Prostate gland (tissue), 2 donors: ENCODE data around the gene DRD3. TPM values are rescaled to one million over a fixed set of nuclear protein-coding genes. Genes with fewer than 3 reads are reported as not detected.

ENCODE experiments used
- DNase-seq: peaks from one replicate; pipeline ENCODE4 v3.0.0-alpha.2; 2019; ENCODE audit warnings: low spot score
- H3K27ac ChIP-seq, 2 donors: fragments of 200-600 bp; sonication (generic); 2 replicates each; pipeline ENCODE4 v1.5.1; 2017 to 2019
- H3K27me3 ChIP-seq: fragments of 200-600 bp; sonication (generic); replicated peaks from 2 replicates; pipeline ENCODE4 v1.5.1; 2019; ENCODE audit not compliant: insufficient read depth
- H3K36me3 ChIP-seq, 2 donors: fragments of 200-600 bp; sonication (generic); 1 replicate in 1 of 2; 2 replicates in 1 of 2; pipeline versions ENCODE4 v1.5.1 to v1.8.1; 2017 to 2019
- H3K4me1 ChIP-seq: fragments of 200-600 bp; sonication (generic); replicated peaks from 2 replicates; pipeline ENCODE4 v1.5.1; 2019
- H3K4me3 ChIP-seq, 2 donors: fragments of 200-600 bp; sonication (generic); 2 replicates each; pipeline ENCODE4 v1.5.1; 2017 to 2019
- H3K9me3 ChIP-seq: fragments of 200-600 bp; sonication (generic); 2 replicates; pipeline ENCODE4 v1.5.1; 2017
- CTCF ChIP-seq, 4 experiments: fragments of 200-600 bp in 2 of 4; fragments of 450-650 bp in 2 of 4; sonication (generic) in 2 of 4; IDR thresholded peaks; 1 replicate in 3 of 4; 2 replicates in 1 of 4; pipeline ENCODE4 v1.5.1; 2016 to 2019; ENCODE audit warnings: antibody characterized with exemption in 4 of 4, mild to moderate bottlenecking in 2 of 4, moderate library complexity in 2 of 4
- POLR2A ChIP-seq: fragments of 450-650 bp; IDR thresholded peaks from one replicate; pipeline ENCODE4 v1.6.1; 2016; ENCODE audit warnings: antibody characterized with exemption, mild to moderate bottlenecking
- POLR2AphosphoS5 ChIP-seq: sonication (generic); formaldehyde crosslinking; IDR thresholded peaks from one replicate; pipeline ENCODE4 v1.6.1; 2017; ENCODE audit warnings: antibody characterized with exemption
- WGBS: methylation state at CpG from one replicate; pipeline ENCODE4 v1.1.5; 2018; 5-methylcytosine and 5-hydroxymethylcytosine counted together
- intact Hi-C: fragments of 100-400 bp; cut with DNase I; formaldehyde crosslinking; loops from one replicate; pipeline ENCODE4 v1.14.2; 2022
- total RNA-seq, 2 donors: library from RNA; depleted of rRNA; stranded (reverse); fragments of >200 nt; gene quantifications; one replicate each; pipeline ENCODE4 v1.1.0, GENCODE V29; 2016

Gene DRD3
- total RNA-seq, 2 donors from 2014 or later, result not detected

- H3K27ac ChIP-seq, result no peak overlapping the region
- H3K27me3 ChIP-seq, result no peaks in the 10 kb centered on the region
- H3K9me3 ChIP-seq, result no peaks in the 10 kb centered on the region
- H3K4me1 ChIP-seq, result no peaks in the 10 kb centered on the region
- no peak for DNase-seq
- TF ChIP-seq POLR2AphosphoS5, result no peak
- no peak for TF ChIP-seq POLR2A
- no peak for TF ChIP-seq CTCF (IDR thresholded peaks at IDR 0.05)
- H3K4me3 ChIP-seq, result no peak overlapping the region
- no peaks in the 10 kb centered on the region for H3K36me3 ChIP-seq
- intact Hi-C loops, result no loop called here
- 7% methylated on average over 13 of the region's 13 CpGs for WGBS
Measured at GRCh38 chr3:114092151-114093015, 86.5 kb downstream of the DRD3 start.

GRCh38 chr3:114089675-114090074 lies 89.2 kb downstream of the DRD3 start:
- no peaks in the 10 kb centered on the region for H3K36me3 ChIP-seq
- H3K27ac ChIP-seq, result no peak overlapping the region
- H3K4me1 ChIP-seq, result no peaks in the 10 kb centered on the region
- no peaks in the 10 kb centered on the region for H3K27me3 ChIP-seq
- no peaks in the 10 kb centered on the region for H3K9me3 ChIP-seq
- intact Hi-C loops, result no loop called here
- no peak for TF ChIP-seq CTCF (IDR thresholded peaks at IDR 0.05)
- no peak for TF ChIP-seq POLR2AphosphoS5
- no peak for TF ChIP-seq POLR2A
- DNase-seq, result no peak
- H3K4me3 ChIP-seq, result no peak overlapping the region

GRCh38 chr3:114086356-114086755 lies 92.5 kb downstream of the DRD3 start:
- Histone ChIP-seq H3K27ac (no peak overlapping the region), H3K27me3 (no peaks in the 10 kb centered on the region), H3K36me3 (no peaks in the 10 kb centered on the region), H3K4me3 (no peak overlapping the region), H3K9me3 (no peaks in the 10 kb centered on the region), H3K4me1 (no peaks in the 10 kb centered on the region)
- no peak for TF ChIP-seq POLR2AphosphoS5
- DNase-seq, result no peak
- intact Hi-C loops, result no loop called here
- 90% methylated on average over 2 of the region's 2 CpGs for WGBS

- Histone ChIP-seq H3K9me3 (no peaks in the 10 kb centered on the region), H3K36me3 (no peaks in the 10 kb centered on the region), H3K4me1 (no peaks in the 10 kb centered on the region), H3K27ac (no peak overlapping the region), H3K4me3 (no peak overlapping the region), H3K27me3 (no peaks in the 10 kb centered on the region)
- intact Hi-C loops, result no loop called here
- DNase-seq, result no peak
- TF ChIP-seq CTCF (IDR thresholded peaks at IDR 0.05) (no peak), POLR2AphosphoS5 (no peak), POLR2A (no peak)
- WGBS, result 94% methylated on average over 2 of the region's 2 CpGs
Measured at GRCh38 chr3:114083112-114083511, 95.7 kb downstream of the DRD3 start.

GRCh38 chr3:114081037-114081436 lies 97.8 kb downstream of the DRD3 start:
- Histone ChIP-seq H3K36me3 (no peaks in the 10 kb centered on the region), H3K27me3 (no peaks in the 10 kb centered on the region), H3K27ac (no peak overlapping the region), H3K4me3 (no peak overlapping the region), H3K9me3 (no peaks in the 10 kb centered on the region), H3K4me1 (no peaks in the 10 kb centered on the region)
- no peak for TF ChIP-seq POLR2A
- no peak for TF ChIP-seq CTCF (IDR thresholded peaks at IDR 0.05)
- no peak for TF ChIP-seq POLR2AphosphoS5
- intact Hi-C loops, result no loop called here
- DNase-seq, result no peak
